HL-60 (cell line): Measurements from ENCODE around the gene HLX.

Experiments
- DNase-seq, 2 experiments: peaks; one replicate each; pipeline ENCODE4 v3.0.0-alpha.2; 2010 to 2020; ENCODE audit warnings: low read depth in 1 of 2, low spot score in 1 of 2
- H3K27ac ChIP-seq: fragments of 250-450 bp; sonication (Bioruptor Pico); replicated peaks from 2 replicates; pipeline ENCODE4 v1.5.1; 2020; ENCODE audit warnings: mild to moderate bottlenecking, moderate library complexity
- H3K27me3 ChIP-seq: fragments of 250-450 bp; sonication (Bioruptor Pico); 2 replicates; pipeline ENCODE4 v1.5.1; 2021; ENCODE audit warnings: mild to moderate bottlenecking, moderate library complexity; ENCODE audit not compliant: insufficient read depth, poor library complexity, severe bottlenecking
- H3K4me3 ChIP-seq: replicated peaks from 2 replicates; pipeline ENCODE4 v1.5.1; 2011; ENCODE audit warnings: mild to moderate bottlenecking, control low read depth, low read length; ENCODE audit not compliant: insufficient read depth
- CTCF ChIP-seq: IDR thresholded peaks from one replicate; pipeline ENCODE4 v1.5.1; 2011; ENCODE audit warnings: low read length, control low read depth, inconsistent platforms; ENCODE audit not compliant: insufficient read depth
- GABPA ChIP-seq: IDR thresholded peaks from 2 replicates; pipeline ENCODE4 v1.6.1; 2012; ENCODE audit warnings: low read depth
- POLR2AphosphoS5 ChIP-seq: IDR thresholded peaks from 2 replicates; pipeline ENCODE4 v1.6.1; 2012; ENCODE audit warnings: low read depth
- REST ChIP-seq: IDR thresholded peaks from 2 replicates; pipeline ENCODE4 v1.6.1; 2012; ENCODE audit warnings: low read depth; ENCODE audit not compliant: insufficient replicate concordance
- SPI1 ChIP-seq: IDR thresholded peaks from 2 replicates; pipeline ENCODE4 v1.6.1; 2012; ENCODE audit warnings: low read depth, mild to moderate bottlenecking, borderline replicate concordance

The HLX gene

GRCh38 chr1:220887520-220888416 is 8.5 kb downstream of the HLX start:
- H3K27me3 ChIP-seq = peaks cover 2% of the 10 kb centered on the region
- H3K27ac ChIP-seq = no peak overlapping the region
- H3K4me3 ChIP-seq = no peak overlapping the region
- TF ChIP-seq GABPA (no peak), POLR2AphosphoS5 (no peak), REST (no peak), SPI1 (no peak), CTCF (no peak)
- DNase-seq = peak in 1 of 2 experiments; percentile 66

- Histone ChIP-seq H3K27ac (no peak overlapping the region), H3K27me3 (peaks cover 2% of the 10 kb centered on the region), H3K4me3 (no peak overlapping the region)
- TF ChIP-seq GABPA (no peak), POLR2AphosphoS5 (no peak), REST (no peak), CTCF (no peak), SPI1 (no peak)
- no peak for DNase-seq
Measured at GRCh38 chr1:220888417-220888986, 9.3 kb downstream of the HLX start.

DNA sequence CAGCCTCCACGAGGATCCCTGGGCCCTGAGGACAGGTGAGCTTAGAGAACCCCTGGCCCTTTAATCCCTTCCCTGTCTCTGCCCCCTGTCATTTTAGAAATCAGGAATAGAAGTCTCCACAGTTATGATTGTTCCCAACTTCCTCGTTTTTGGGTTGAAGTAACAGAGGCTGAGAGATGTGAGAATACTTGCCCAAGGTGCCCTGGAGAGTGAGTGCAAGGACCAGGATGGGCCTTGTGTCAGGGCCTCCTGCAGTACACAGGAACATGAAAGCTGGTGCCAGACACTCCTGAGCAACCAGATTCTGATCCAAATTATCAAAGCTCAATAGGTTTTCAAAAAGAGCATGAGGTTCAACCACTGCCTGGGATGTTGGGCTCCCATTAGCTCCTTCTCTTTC is 10.1 kb downstream of the HLX start:
- Histone ChIP-seq H3K27me3 (peaks cover 2% of the 10 kb centered on the region), H3K4me3 (no peak overlapping the region), H3K27ac (no peak overlapping the region)
- DNase-seq = no peak
- no peak for TF ChIP-seq REST
